Panc1 (cell line): Measurements from ENCODE around the gene TRRAP. TPM values are rescaled to one million over a fixed set of nuclear protein-coding genes. Genes with fewer than 3 reads are reported as not detected.

ENCODE experiments used
- ATAC-seq: fragments of 200-7000 bp; cut with Tn5 transposase; 2 replicates; pipeline ENCODE4 v1.9.1; 2020; ENCODE audit warnings: mild to moderate bottlenecking, moderate library complexity
- BruUV-seq: library from RNA; stranded (reverse); fragments of 400-500 nt; replicated peaks from 2 replicates; lab custom pipeline; 2021; lab: Mats Ljungman, UMichigan
- CTCF ChIA-PET: fragments of 300-600 bp; sonication (Branson Sonifier 250); formaldehyde crosslinking; loops from one replicate; lab custom pipeline; 2022; ENCODE audit warnings: antibody characterized with exemption; lab: Charles Lee
- POLR2A ChIA-PET: fragments of 300-600 bp; sonication (Branson Sonifier 250); formaldehyde crosslinking; loops from one replicate; lab custom pipeline; 2022; ENCODE audit warnings: antibody characterized with exemption; lab: Charles Lee
- DNase-seq: peaks from one replicate; pipeline ENCODE4 v3.0.0-alpha.2; 2010; ENCODE audit warnings: low read depth, low spot score
- H3K27ac ChIP-seq: 2 replicates; pipeline ENCODE4 v1.5.1; 2011; ENCODE audit warnings: mild to moderate bottlenecking, low read length, inconsistent platforms
- H3K27me3 ChIP-seq: fragments of 200-500 bp; sonication (Bioruptor generic); 2 replicates; pipeline ENCODE4 v1.6.0; 2014; ENCODE audit warnings: low read length, inconsistent platforms; ENCODE audit not compliant: control insufficient read depth, insufficient read depth
- H3K36me3 ChIP-seq: fragments of 200-500 bp; sonication (Bioruptor generic); 2 replicates; pipeline ENCODE4 v1.5.1; 2014; ENCODE audit warnings: inconsistent platforms, mild to moderate bottlenecking, low read length, moderate library complexity; ENCODE audit not compliant: control insufficient read depth, insufficient read depth
- H3K4me1 ChIP-seq: 2 replicates; pipeline ENCODE4 v1.5.1; 2011; ENCODE audit warnings: inconsistent platforms, mild to moderate bottlenecking, low read length, moderate library complexity; ENCODE audit not compliant: control insufficient read depth, insufficient read depth
- H3K4me3 ChIP-seq, 2 experiments: 2 replicates each; pipeline ENCODE4 v1.5.1; 2011 to 2012; ENCODE audit warnings: low read depth in 2 of 2, low read length in 2 of 2, mild to moderate bottlenecking in 2 of 2, inconsistent platforms in 1 of 2, moderate library complexity in 1 of 2
- H3K9me3 ChIP-seq: fragments of 200-500 bp; sonication (Bioruptor generic); 2 replicates; pipeline ENCODE4 v1.5.1; 2014; ENCODE audit warnings: low read depth, mild to moderate bottlenecking, inconsistent platforms, low read length, moderate library complexity; ENCODE audit not compliant: control insufficient read depth, insufficient read depth
- CTCF ChIP-seq: fragments of 450-650 bp; IDR thresholded peaks from 2 replicates; pipeline ENCODE4 v1.5.1; 2017; ENCODE audit warnings: mild to moderate bottlenecking
- POLR2AphosphoS5 ChIP-seq: IDR thresholded peaks from 2 replicates; pipeline ENCODE4 v1.6.1; 2012; ENCODE audit warnings: mild to moderate bottlenecking, low read depth, low read length, moderate library complexity
- REST ChIP-seq, 2 experiments: IDR thresholded peaks; 2 replicates each; pipeline ENCODE4 v1.6.1; 2011 to 2012; ENCODE audit warnings: low read depth in 2 of 2, control low read depth in 1 of 2, low read length in 1 of 2, mild to moderate bottlenecking in 1 of 2, moderate library complexity in 1 of 2; ENCODE audit not compliant: insufficient read depth in 1 of 2
- SIN3A ChIP-seq: IDR thresholded peaks from 2 replicates; pipeline ENCODE4 v1.6.1; 2012; ENCODE audit warnings: low read depth, mild to moderate bottlenecking, low read length, moderate library complexity, borderline replicate concordance; ENCODE audit not compliant: insufficient read depth
- TCF7L2 ChIP-seq: IDR thresholded peaks from 2 replicates; pipeline ENCODE4 v1.6.1; 2011; ENCODE audit warnings: mild to moderate bottlenecking, low read depth, low read length, inconsistent platforms
- in situ Hi-C: cut with HindIII; loops from 2 replicates; pipeline ENCODE4 v1.10.0; 2016; ENCODE audit warnings: low sequenced_read_pairs, low pct_unique_long_range_greater_than_20kb
- intact Hi-C: fragments of 100-400 bp; cut with micrococcal nuclease; formaldehyde crosslinking; loops from one replicate; pipeline ENCODE4 v1.10.0; 2022; ENCODE audit not compliant: unreplicated experiment
- total RNA-seq: library from RNA; stranded (reverse); gene quantifications from one replicate; pipeline ENCODE4 v1.2.1, GENCODE V29; 2021; ENCODE audit not compliant: unreplicated experiment

TRRAP gene
- total RNA-seq, 1 experiment from 2014 or later = 44.9 TPM

GRCh38 chr7:98831641-98832221 lies 46.6 kb upstream of the TRRAP start:
- no peaks in the 10 kb centered on the region for H3K9me3 ChIP-seq
- no peaks in the 10 kb centered on the region for H3K27me3 ChIP-seq
- H3K27ac ChIP-seq = no peak overlapping the region
- in situ Hi-C loops (no loop called here), intact Hi-C loops (no loop called here)
- no peaks in the 10 kb centered on the region for H3K36me3 ChIP-seq
- DNase-seq (no peak), ATAC-seq (no peak)
- no TSS peak for BruUV-seq
- TF ChIP-seq POLR2AphosphoS5 (no peak), TCF7L2 (no peak), SIN3A (no peak), REST (IDR thresholded peaks at IDR 0.05; ENCODE audit: insufficient read depth in 1 of 2, low read depth in 2 of 2, low read length in 1 of 2) (no peak), CTCF (peak; percentile 87)
- POLR2A ChIA-PET = interaction anchor here (0.6 kb wide), 1 partner anchor 440 kb away, joined by 4 read pairs; no protein-coding TSS in a partner anchor
- no peaks in the 10 kb centered on the region for H3K4me1 ChIP-seq
- CTCF ChIA-PET = interaction anchor here (0.6 to 1.1 kb wide), 3 partner anchors 19 to 578 kb away, joined by 3 to 4 read pairs (median 3); no protein-coding TSS in a partner anchor
- no peak overlapping the region for H3K4me3 ChIP-seq

- no peaks in the 10 kb centered on the region for H3K36me3 ChIP-seq
- POLR2A ChIA-PET = no interaction called here
- H3K9me3 ChIP-seq = no peaks in the 10 kb centered on the region
- no peaks in the 10 kb centered on the region for H3K4me1 ChIP-seq
- TF ChIP-seq SIN3A (no peak), CTCF (no peak), REST (IDR thresholded peaks at IDR 0.05; ENCODE audit: insufficient read depth in 1 of 2, low read depth in 2 of 2, low read length in 1 of 2) (no peak), POLR2AphosphoS5 (no peak), TCF7L2 (no peak)
- BruUV-seq = no TSS peak
- H3K27me3 ChIP-seq = no peaks in the 10 kb centered on the region
- in situ Hi-C loops = no loop called here
- intact Hi-C loops = no loop called here
- no peak overlapping the region for H3K27ac ChIP-seq
- ATAC-seq = no peak
- CTCF ChIA-PET = no interaction called here
- DNase-seq = no peak
- H3K4me3 ChIP-seq = no peak overlapping the region
Measured at GRCh38 chr7:98833022-98833421, 45.3 kb upstream of the TRRAP start.
